Esophagus mucosa (tissue), 1 donor: ENCODE results near the gene DHRS2. TPM values are rescaled to one million over a fixed set of nuclear protein-coding genes. Genes with fewer than 3 reads are reported as not detected.

Experiments
- ATAC-seq: fragments of 200-7000 bp; cut with Tn5 transposase; one replicate; pipeline ENCODE4 v1.9.1; 2020
- total RNA-seq: library from RNA; stranded (reverse); gene quantifications from one replicate; pipeline ENCODE4 v1.2.4, GENCODE V29; 2023
- donor health status: DM: yes; HTN: yes; CAD: no.

DHRS2 gene
- total RNA-seq, 1 donor from 2014 or later: not detected

DNA sequence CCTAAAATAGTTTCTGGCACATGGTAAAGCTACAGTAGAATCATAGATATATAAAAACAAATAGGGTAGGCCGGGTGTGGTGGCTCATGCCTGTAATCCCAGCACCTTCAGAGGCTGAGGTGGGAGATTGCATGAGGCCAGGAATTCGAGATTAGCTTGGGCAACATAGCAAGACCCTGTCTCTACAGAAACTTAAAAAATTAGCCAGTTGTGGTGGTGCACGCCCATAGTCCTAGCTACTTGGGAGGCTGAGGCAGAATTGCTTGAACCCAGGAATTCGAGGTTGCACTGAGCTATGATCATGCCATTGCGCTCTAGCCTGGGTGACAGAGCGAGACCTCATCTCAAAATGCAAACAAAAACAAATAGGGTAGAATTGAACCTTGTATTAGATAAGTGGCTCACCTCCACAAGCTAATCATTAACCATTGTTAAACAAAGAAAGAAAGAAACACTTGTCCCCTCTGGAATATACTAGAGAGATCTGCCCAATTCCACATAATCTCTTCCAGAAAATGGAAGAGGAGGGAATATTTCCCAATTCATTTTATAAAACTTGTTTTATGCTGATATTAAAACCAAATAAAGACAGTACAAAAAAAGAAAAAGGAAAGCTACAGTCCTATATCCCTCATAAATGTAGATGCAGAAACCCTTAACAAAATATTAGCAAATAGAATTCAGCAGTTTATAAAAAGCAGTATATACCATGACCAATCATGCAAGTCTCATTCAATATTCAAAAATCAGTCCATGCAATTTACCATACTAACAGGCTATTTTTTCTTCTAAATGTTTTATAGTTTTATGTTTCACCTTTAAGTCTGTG, 22.7 kb upstream of the DHRS2 start:
- ATAC-seq: no peak

DNA sequence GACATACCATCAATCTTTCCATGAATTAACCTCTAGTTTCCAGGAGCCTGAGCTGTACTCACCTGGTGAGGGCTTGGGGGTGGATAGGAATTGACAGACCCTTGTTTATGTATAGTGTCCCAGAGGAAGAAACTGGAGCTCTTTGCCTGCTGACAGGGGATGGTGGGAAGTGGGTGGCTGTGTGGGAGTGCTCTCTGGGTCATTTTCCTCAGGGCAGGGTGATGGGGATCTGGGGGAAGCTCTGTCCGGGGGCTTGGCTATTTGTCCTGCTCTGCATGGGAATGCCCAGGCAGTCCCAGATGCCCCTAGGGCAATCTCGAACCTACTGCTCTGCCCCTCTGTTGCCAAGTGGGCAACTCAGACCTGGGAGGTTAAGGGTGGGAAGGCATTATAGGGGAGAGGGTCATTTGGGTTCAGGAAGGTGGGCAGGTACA, 21.8 kb upstream of the DHRS2 start:
- no peak for ATAC-seq

- ATAC-seq: no peak
Observed at GRCh38 chr14:23615856-23616255, 20.3 kb upstream of the DHRS2 start.

DNA sequence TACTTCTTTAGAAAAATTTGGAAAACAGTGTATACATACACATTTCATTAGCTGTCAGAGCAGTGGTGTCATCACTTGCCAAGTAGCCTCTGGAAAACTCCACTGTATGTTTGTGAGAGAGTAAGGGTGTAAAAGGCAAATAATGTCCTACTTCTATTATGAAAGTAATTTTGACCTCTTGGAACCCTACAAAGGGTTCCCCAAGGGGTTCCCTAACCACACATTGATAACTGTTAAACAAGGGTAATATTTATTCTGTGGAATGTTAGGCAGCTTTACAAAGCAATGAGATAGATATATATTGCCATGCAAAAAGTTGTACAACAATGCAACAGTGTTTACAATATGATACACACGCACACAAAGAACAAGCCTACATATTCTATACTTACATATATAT, 18.6 kb upstream of the DHRS2 start:
- no peak for ATAC-seq

DNA sequence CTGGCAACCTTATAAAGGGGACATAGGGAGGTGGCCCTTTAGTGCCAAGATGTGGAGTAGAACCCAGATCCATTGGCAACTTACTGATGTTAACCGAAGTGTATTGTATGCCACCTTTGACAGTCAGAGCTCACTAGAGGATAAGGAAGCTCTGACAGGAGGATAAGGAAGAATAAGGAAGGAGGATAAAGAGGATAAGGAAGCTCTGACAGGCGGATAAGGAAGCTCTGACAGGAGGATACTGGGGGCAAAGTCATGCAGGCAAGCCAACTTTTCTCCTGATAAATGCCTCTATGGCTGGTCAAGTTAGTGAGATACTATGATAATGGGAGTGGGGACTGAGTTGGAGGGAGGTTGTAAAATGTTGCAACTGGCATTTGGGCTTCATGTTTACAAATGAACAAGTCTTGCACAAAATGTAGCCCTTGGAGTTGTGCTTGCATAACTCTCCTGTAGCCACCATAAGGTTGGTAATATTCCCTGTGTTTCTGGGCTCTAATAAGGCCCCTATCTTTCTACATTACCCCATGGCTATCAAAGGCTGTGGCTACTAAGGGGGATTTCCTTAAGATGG, 17.7 kb upstream of the DHRS2 start:
- ATAC-seq: no peak

GRCh38 chr14:23620177-23620702, 15.9 kb upstream of the DHRS2 start:
- no peak for ATAC-seq

DNA sequence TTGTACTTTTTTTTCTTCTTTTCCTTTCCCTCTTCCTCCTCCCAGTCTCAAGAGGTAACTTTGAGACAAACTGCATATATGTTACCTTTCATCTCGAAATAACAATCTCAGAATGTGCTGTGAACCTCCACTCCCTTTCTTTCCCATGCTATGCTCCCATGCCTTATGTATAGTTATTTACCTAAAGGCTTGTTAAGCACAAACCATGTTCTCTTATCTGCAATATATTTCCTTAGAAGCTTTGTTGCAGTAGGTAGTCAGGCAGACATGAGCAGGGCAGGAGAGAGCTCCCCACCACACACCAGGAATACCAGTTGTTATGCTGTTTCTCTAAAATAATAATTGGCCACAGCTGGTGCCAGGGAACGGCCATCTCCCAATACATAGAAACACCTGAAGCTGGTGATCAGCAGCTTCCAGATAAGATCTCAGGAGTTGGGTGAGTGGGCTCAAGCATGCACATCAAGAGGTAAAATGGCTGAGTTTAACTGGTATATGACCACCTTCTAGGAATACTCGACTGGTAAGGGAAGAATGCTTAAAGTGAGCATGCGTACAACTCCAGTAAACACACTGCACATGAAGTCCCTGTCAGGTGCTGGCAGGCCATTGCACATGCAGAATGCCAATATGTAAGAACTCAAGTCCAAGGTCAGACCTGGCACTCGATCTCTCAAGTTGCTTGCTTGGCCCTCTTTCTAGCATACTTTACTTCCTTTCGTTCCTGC, 14.8 kb upstream of the DHRS2 start:
- ATAC-seq: no peak

- no peak for ATAC-seq
Observed at GRCh38 chr14:23621932-23622730, 14.0 kb upstream of the DHRS2 start.

DNA sequence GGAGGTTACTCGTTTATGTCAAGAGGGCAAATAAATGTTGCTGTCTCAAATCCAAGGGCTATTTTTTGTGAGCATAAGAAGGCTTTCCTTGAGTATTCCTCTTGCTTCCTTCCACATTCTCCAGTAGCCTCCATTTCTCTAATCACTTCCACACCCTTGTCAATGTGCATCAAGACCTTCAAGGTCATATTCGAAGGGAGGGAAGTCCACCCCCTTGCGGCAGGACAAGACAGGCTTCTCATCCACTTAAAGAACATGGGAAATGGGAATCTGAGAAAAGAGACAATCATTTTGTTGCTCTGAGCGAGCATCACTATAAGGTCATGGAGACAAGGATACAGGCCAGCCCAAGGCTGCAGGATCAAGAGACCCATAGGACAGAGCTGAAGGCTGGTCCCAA, 13.2 kb upstream of the DHRS2 start:
- ATAC-seq: no peak

- no peak for ATAC-seq
Observed at GRCh38 chr14:23623962-23624361, 12.2 kb upstream of the DHRS2 start.

DNA sequence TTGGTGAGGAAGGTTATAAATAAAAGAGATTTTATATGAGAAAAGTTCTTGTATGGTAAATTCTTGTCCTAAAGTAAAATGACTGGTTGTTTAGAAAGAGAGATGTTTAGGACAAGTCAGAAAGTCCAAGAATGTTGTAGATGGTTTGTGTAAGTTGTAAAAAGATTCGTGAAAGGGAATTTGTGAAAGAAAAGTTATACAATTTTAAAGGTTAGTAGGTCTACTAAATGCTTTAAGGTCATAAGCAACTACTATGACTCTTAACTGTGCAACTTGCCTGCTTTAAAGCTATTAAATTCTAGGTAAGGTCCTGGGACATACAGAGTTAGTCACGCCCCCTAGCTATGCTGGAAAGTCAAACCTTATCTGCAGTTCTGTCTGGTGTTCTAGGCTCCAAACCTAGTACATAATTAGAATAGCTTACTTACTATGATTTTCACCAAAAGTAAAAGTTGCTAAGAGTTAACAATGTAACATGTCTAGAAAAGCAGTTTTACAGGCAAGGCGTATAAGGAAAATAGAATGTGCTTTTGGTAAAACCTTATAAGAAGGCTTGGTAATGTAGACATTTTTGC, 11.2 kb upstream of the DHRS2 start:
- no peak for ATAC-seq

DNA sequence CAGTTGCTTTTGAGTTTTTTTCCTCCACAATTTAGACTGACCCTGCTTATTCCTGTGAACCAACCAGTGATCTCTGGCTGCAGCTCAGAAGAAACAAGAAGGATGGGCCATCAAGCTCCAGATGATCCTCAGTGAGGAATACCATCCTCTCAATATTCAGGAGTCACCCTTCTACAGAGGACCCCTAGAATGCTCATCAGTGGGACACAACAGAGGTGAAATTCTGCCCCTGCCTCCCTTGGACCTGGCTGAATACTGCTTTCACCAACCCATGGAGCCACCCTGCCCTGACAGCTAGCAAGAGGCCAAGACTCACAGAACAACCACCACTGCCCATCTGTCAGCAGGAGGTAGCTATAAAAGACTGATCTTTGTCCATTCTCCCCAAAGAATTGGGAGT, 9.2 kb upstream of the DHRS2 start:
- no peak for ATAC-seq

DNA sequence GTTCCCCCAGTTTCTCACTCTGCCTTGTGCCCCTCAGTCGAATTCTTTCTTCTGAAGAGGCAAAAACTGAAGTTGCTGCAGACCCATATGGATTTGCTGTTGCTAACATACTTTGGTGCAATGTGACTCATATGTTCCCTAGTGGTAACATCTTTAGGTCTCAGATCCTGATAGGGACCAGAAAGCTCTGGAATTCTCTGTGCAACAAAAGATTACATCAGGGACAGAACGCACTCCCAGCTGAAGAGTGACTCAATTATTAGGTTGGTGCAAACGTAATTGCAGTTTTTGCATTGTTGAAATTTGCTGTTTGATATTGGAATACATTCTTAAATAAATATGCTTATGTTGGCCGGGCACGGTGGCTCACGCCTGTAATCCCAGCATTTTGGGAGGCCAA, 8.2 kb upstream of the DHRS2 start:
- ATAC-seq: no peak

DNA sequence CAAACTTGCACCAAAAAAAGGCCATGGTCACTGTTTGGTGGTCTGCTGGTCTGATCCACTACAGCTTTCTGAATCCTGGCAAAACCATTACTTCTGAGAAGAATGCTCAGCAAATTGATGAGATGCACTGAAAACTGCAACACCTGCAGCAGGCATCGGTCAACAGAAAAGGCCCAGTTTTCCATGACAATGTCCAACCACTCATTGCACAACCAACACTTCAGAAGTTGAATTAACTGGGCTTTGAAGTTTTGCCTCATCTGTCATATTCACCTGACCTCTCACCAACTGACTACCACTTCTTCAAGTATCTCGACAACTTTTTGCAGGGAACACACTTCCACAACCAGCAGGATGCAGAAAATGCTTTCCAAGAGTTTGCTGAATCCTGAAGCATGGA, 7.0 kb upstream of the DHRS2 start:
- no peak for ATAC-seq

GRCh38 chr14:23629832-23630396, 6.2 kb upstream of the DHRS2 start:
- no peak for ATAC-seq

DNA sequence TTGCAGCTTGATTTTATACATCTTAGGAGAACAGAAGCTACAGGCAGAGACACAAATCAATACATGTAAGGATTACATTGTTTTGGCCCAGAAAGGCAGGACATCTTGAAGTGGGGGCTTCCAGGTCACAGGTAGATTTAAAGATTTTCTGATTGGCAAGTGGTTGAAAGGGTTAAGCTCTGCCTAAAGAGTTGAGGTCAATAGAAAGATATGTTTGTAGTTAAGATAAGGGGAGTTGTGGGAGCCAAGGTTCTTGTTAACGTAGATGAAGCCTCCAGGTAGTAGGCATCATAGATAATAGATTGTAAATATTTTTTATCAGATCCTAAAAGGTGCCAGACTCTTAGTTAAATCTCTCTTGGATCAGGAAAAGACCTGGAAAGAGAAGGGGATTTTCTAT, 5.5 kb upstream of the DHRS2 start:
- no peak for ATAC-seq

GRCh38 chr14:23631234-23631633, 4.9 kb upstream of the DHRS2 start:
- ATAC-seq: peak; percentile 10

DNA sequence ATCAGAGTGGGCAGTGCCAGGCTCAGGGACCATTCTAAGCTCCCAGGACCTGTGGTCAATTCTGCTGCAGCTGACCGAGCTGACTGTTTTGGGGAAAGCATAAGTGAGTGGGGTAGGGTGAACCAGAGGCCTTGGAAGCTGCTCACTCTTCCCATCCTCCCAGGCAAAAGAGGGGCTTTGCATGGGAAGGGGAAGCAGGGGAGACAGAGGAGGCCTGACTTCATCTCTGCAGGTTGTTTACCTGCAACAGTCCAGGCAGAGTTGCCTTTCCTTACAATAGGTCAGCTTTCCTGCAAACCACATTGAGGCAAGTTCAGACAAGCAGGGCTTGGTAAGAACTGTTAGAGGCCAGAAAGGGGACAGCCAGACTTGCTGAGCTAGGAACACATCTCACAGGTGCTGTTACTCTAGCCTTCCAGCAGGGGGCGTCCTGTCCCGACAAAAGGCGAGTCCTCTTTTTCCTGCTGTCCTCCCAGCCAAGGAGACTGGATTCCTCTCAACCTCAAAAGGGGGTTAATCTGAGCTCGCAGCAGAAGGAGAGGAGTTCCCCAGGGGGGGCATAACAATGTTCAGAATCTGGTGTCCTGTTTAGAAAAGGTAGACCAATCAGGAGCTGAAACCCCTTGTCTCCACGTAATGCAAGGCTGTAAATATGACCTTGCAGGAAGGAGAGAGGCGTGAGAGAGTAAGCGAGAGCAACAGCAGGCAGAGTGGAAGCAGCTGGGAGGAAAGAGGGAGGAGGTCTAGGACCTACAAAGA, 4.3 kb upstream of the DHRS2 start:
- ATAC-seq: peak; percentile 95

GRCh38 chr14:23632461-23633159, 3.6 kb upstream of the DHRS2 start:
- ATAC-seq: no peak

GRCh38 chr14:23633160-23633701, 2.9 kb upstream of the DHRS2 start:
- no peak for ATAC-seq
